ENCODE measurements around the gene SPRYD3.

DNA sequence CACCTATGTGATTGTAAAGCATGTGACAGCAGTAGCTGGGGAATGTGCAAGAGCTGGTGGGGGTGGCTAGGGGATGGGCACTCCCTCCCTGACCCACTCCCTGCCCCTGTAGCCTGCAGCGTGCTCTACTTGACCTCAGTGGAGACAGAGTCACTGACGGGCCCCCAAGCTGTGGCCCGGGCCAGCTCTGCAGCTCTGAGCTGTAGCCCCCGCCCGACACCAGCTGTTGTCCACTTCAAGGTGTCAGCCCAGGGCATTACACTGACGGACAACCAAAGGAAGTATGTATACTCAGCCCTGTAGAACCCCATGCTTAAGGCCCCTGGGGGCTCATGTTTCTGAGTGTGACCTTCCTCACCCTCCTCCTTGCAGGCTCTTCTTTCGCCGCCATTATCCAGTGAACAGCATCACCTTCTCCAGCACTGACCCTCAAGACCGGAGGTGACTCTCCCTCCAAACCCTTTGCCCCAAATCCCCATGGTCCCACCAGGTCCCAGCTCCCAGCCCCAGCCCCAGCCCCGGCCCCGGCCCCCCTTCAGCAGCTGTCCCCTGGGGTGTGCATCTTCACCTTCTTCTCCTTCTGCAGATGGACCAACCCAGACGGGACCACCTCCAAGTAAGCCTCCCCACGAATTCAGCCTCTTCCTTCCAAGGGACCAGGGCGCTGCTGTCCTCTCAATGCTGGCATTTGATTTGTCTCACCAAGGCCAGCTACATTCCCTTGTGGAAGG lies 16.0 kb downstream of the SPRYD3 start:
- TF ChIP-seq, protein P1, sequence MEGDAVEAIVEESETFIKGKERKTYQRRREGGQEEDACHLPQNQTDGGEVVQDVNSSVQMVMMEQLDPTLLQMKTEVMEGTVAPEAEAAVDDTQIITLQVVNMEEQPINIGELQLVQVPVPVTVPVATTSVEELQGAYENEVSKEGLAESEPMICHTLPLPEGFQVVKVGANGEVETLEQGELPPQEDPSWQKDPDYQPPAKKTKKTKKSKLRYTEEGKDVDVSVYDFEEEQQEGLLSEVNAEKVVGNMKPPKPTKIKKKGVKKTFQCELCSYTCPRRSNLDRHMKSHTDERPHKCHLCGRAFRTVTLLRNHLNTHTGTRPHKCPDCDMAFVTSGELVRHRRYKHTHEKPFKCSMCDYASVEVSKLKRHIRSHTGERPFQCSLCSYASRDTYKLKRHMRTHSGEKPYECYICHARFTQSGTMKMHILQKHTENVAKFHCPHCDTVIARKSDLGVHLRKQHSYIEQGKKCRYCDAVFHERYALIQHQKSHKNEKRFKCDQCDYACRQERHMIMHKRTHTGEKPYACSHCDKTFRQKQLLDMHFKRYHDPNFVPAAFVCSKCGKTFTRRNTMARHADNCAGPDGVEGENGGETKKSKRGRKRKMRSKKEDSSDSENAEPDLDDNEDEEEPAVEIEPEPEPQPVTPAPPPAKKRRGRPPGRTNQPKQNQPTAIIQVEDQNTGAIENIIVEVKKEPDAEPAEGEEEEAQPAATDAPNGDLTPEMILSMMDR (IDR thresholded peaks at IDR 0.05), result no peak
- TF ChIP-seq POLR2A (IDR thresholded peaks at IDR 0.05), result no peak
